ENCODE results near the gene RAI14. TPM values are rescaled to one million over a fixed set of nuclear protein-coding genes. Genes with fewer than 3 reads are reported as not detected.

Gene RAI14
- total RNA-seq (10 to 100 TPM in 6 of 9 donors, 1 to 10 TPM in 3; 3.5 to 34.3 (median 10.7) TPM), polyA plus RNA-seq (10 to 100 TPM in 1 of 2 donors, 1 to 10 TPM in 1; 1.7 to 12.0 TPM)
- long read RNA-seq, donor 1, partial matches to known transcripts, result 0 of 2 reads
- long read RNA-seq, donor 1, other reads (novel, unspliced or antisense), result 2 of 2 reads
- long read RNA-seq, donor 2, partial matches to known transcripts, result 18 of 22 reads
- long read RNA-seq, donor 2, other reads (novel, unspliced or antisense), result 2 of 22 reads
- long read RNA-seq, donor 3, partial matches to known transcripts, result 1 of 5 reads
- long read RNA-seq, donor 3, other reads (novel, unspliced or antisense), result 2 of 5 reads

GRCh38 chr5:34656001-34656699 lies at the start of gene RAI14:
Gene RAI14, plus strand, starts transcription at chr5:34656328. Its CDS starts 30,592 bp downstream, at chr5:34686920.
- intact Hi-C loops (cut with DNase I), result loop anchor here in 6 of 10 donors (5.0 to 10.0 kb wide), 8 partner anchors 61 to 261 kb away; partner anchors contain the start of genes BRIX1 (in 1 of the 6), RAD1 (in 1 of the 6) and TTC23L (in 1 of the 6)
- TF ChIP-seq POLR2A (IDR thresholded peaks at IDR 0.05), result peak in 1 of 2 donors; percentile 56
- TF ChIP-seq CTCF (IDR thresholded peaks at IDR 0.05), result peak in 6 of 12 donors; percentile 9 to 40 (median 20)
- H3K4me1 ChIP-seq, result peaks cover 0 to 29% (median 11%) of the 10 kb centered on the region in 12 donors
- WGBS, 4 donors, result 0 to 1% (median 0%) methylated on average over 27 to 79 of the region's 79 CpGs
- H3K36me3 ChIP-seq, result no peaks in the 10 kb centered on the region
- DNase-seq, result peak; percentile 82 to 87 (median 83)
- H3K27me3 ChIP-seq, result peaks cover 0 to 28% (median 0%) of the 10 kb centered on the region in 9 donors
- H3K9me3 ChIP-seq, result no peaks in the 10 kb centered on the region
- peak within 1 kb of the TSS; percentile 54 to 95 (median 86) for H3K27ac ChIP-seq
- ATAC-seq, result peak; percentile 56 to 92 (median 88)
- peak within 1 kb of the TSS; percentile 69 to 95 (median 83) for H3K4me3 ChIP-seq

GRCh38 chr5:34608368-34608767 lies 47.8 kb upstream of the RAI14 start:
- Histone ChIP-seq H3K27me3 (no peaks in the 10 kb centered on the region), H3K27ac (peak overlapping the region in 2 of 12 donors; percentile 27 to 80), H3K9me3 (no peaks in the 10 kb centered on the region), H3K36me3 (no peaks in the 10 kb centered on the region), H3K4me1 (peaks cover 0 to 19% (median 5%) of the 10 kb centered on the region in 12 donors), H3K4me3 (no peak overlapping the region)
- TF ChIP-seq POLR2A (IDR thresholded peaks at IDR 0.05), result no peak
- ATAC-seq, result no peak
- no peak for DNase-seq
- intact Hi-C loops (cut with DNase I), result no loop called here
- WGBS, 4 donors, result 70 to 85% (median 73%) methylated on average over 3 of the region's 3 CpGs

- Histone ChIP-seq H3K9me3 (no peaks in the 10 kb centered on the region), H3K27ac (peak overlapping the region in 4 of 12 donors; percentile 33 to 80 (median 56)), H3K4me3 (no peak overlapping the region), H3K27me3 (no peaks in the 10 kb centered on the region), H3K36me3 (no peaks in the 10 kb centered on the region), H3K4me1 (peaks cover 0 to 19% (median 5%) of the 10 kb centered on the region in 12 donors)
- DNase-seq, result no peak
- ATAC-seq, result peak in 3 of 4 donors; percentile 61 to 92 (median 75)
- TF ChIP-seq POLR2A (IDR thresholded peaks at IDR 0.05), result no peak
- no peak for TF ChIP-seq CTCF (IDR thresholded peaks at IDR 0.05)
- 24 to 33% (median 27%) methylated on average over 3 of the region's 3 CpGs for WGBS, 4 donors
- intact Hi-C loops (cut with DNase I), result no loop called here
Observed at GRCh38 chr5:34608859-34609648, 47.1 kb upstream of the RAI14 start.

- ATAC-seq (peak in 1 of 4 donors; percentile 11), DNase-seq (no peak)
- Histone ChIP-seq H3K27ac (peak overlapping the region in 1 of 12 donors; percentile 80), H3K9me3 (no peaks in the 10 kb centered on the region), H3K4me1 (peaks cover 0 to 19% (median 5%) of the 10 kb centered on the region in 12 donors), H3K27me3 (no peaks in the 10 kb centered on the region), H3K36me3 (no peaks in the 10 kb centered on the region), H3K4me3 (no peak overlapping the region)
- intact Hi-C loops (cut with DNase I), result no loop called here
- WGBS, 4 donors, result 74 to 86% (median 81%) methylated on average over 6 of the region's 6 CpGs
- no peak for TF ChIP-seq POLR2A (IDR thresholded peaks at IDR 0.05)
- TF ChIP-seq CTCF (IDR thresholded peaks at IDR 0.05), result no peak
Observed at GRCh38 chr5:34609951-34610441, 46.1 kb upstream of the RAI14 start.

Data from heart left ventricle (tissue), 16 donors.